HG02840 (cell line): ENCODE measurements around the gene ITGB1BP1.
"Not testable (repeated sequence)": the region's sequence is repeated elsewhere in the genome, so short reads cannot be mapped to it uniquely, and the experiment has no call there.

ENCODE experiments used
- ATAC-seq: cut with Tn5 transposase; IDR thresholded peaks from one replicate; pipeline ENCODE4 v1.9.1; 2021; ENCODE audit warnings: mild to moderate bottlenecking, moderate library complexity, moderate number of reproducible peaks; ENCODE audit not compliant: unreplicated experiment, low FRiP score

The ITGB1BP1 gene

DNA sequence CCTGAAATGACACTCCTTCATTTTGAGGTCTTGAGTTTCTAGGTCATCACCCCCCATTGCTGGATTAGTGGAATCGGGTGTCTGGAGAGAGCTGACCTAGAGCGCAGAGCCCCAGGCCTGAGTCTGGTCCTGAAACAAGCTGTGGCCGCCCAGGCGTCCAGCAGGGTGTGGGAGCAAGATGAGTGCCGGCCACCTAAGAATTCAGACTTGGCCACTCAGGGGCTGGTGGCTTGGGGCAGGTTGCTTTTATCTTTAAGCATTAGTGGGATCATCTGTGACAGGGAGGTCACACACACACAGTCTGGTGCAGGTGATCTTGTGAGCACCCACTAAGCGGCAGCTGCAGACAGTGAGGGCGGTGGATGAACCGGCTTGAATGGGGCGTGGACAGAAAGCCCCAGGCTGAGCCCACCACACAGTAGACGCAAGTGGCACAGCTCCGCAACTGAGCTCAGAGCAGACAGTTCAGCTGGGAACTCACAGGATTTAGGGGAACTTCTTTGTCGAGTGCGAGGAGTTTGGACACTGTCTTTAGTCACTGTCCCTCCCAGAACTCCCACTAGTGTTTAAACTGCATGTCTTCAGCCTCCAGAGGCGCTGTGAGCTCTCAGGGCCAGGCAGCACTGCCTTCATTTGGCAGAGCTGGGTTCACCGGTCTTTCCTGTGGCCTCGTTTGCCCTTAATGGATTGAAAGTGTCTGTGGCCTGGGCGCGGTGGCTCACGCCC is 21.5 kb downstream of the ITGB1BP1 start:
- ATAC-seq, result no peak

DNA sequence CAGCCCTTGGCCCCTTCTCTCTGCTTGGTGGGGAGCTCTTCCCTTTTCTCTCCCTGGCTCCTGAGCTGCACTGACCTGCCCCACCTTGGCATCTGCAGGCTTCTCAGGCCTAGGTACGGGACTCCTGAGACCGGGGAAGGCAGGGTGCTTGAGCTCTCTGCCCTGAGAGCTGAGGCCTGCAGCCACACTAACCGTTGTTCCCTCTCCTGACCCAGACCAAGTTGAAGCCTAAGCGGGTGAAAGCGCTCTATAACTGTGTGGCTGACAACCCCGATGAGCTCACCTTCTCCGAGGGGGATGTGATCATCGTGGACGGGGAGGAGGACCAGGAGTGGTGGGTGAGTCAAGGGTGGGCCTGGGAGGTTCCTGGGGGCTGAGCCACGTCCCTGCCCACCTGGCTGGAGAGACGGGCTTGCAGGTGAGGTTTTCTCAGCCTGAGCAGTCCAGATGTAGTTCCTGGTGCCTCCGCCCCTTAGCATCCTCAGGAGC is 22.2 kb downstream of the ITGB1BP1 start:
- ATAC-seq, result no peak

DNA sequence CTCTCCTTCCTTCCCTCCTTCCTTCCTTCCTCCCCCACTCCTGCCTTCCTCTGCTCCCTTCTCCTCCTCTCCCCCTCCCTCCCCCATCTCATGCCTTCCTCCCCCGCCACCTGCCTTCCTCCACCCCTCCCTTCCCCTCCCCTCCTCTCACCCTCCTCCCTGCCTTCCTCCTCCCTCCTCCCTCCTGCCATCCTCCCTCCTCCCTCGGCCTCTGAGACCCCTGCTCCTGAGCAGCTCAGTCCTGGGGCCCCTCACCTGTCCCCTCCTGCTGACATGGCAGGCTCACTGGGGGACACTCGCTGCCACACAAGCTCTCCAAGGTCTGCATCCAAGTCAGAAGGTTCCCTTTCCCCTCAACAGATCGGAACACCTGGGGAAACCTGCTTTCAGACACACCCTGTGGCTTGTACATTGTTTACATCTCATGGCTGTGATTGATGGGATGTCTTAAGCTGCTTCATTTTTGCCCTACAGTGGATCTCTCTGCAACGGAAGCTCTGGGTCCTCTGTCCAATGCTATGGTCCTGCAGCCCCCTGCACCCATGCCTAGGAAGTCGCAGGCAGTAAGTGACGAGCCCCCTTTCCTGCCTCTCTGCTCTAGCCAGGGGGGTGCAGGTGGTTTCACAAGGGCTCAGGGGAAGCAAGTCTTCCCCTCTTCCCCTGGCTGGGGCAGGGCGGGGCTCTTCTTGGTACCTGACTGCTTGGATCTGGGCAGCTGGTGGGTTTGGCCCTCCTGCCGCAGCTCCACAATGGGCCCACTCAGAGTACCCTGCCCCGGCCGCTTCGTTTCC is 22.9 kb downstream of the ITGB1BP1 start:
- ATAC-seq, result no peak

DNA sequence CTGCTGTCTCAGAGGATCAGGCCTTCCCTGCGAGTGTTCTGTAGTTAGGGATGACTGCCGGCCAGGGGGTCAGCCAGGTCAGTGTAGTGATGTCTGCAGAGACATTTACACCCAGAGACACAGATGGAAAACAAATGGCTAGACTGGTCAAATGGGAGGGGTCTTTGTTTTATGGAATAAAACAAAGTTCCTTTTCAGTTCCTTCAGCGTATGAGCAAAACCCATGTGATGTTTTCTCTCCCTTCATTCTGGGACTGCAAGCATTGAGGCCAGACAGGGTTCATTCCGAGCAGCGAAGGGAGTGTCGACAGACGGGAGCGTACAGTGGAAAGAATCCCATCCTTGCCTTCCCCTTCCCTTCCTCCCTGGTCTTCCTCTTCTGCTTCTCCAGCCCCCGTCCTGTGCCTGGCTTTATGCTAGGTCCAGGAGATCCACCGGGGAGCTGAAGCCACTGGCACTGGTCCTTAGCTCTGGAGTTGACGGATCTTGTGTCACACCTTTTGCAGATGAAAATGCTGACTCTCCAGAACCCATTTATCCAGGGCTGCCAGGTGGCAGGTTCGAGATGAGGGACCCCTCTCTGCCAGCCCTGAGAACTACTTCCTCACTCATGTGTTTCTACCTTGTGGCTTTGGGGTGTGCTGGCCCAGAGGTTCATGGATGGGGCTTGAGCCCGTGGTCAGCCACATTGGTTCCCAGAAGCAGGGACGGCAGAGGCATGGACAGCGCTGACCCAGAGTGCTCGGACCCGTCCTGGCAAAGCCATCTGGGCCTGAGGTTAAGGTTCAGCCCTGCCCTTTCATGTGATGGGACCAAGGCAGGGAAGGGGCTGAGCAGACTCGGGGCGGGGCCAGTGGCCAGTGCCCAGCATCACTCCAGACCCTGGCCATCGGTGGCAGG is 24.2 kb downstream of the ITGB1BP1 start:
- ATAC-seq, result no peak

DNA sequence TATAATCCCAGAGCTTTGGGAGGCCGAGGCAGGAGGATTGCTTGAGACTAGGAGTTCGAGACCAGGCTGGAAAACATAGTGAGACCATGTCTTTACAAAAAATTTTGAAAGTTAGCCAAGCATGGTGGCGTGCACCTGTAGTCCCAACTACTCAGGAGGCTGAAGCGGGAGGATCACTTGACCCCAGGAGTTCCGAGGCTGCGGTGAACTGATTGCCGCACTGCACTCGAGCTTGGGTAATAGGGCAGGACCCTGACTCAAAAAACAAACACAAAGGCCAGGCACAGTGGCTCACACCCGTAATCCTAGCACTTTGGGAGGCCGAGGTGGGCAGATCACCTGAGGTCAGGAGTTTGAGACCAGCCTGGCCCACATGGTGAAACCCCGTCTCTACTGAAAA is 25.1 kb downstream of the ITGB1BP1 start:
- ATAC-seq, result not testable (repeated sequence)

DNA sequence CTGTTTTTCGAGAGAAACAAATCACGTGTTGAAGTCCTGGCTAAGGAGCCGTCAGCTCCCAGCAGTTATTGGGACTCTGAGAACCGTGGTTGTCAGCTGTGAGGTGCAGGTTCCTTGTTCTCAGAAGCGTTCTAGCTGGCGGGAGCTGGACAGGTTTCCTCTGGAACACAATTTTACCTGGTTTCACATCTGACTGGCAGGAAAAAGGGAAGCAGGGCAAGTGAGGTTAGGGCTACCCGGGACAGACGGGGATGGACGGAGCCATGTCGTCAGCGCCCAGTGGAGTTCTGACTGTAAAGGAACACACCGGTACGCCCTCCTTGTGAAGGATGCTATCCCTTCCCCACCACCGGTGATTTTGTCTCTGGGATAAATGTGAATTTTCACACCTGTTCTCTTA is 26.1 kb downstream of the ITGB1BP1 start:
- no peak for ATAC-seq

DNA sequence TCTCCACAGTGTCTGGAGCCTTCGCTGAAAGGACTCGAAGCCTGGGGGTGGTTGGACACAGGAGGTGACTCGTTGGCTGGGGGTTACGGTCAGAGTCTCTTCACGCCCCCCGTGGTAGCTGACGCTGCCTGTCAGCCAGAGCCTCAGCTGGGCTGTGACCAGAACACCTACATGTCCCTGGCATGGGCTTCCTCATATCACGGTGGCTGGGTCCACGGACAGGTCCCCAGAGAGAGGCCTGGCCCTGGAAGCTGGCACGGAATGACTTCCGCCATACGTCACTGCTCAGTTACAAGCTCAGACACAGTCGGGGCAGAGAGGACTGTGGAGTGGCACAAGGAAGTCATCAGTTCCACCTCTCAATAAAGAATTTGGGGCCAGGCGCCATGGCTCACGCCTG is 28.5 kb downstream of the ITGB1BP1 start:
- ATAC-seq, result no peak

DNA sequence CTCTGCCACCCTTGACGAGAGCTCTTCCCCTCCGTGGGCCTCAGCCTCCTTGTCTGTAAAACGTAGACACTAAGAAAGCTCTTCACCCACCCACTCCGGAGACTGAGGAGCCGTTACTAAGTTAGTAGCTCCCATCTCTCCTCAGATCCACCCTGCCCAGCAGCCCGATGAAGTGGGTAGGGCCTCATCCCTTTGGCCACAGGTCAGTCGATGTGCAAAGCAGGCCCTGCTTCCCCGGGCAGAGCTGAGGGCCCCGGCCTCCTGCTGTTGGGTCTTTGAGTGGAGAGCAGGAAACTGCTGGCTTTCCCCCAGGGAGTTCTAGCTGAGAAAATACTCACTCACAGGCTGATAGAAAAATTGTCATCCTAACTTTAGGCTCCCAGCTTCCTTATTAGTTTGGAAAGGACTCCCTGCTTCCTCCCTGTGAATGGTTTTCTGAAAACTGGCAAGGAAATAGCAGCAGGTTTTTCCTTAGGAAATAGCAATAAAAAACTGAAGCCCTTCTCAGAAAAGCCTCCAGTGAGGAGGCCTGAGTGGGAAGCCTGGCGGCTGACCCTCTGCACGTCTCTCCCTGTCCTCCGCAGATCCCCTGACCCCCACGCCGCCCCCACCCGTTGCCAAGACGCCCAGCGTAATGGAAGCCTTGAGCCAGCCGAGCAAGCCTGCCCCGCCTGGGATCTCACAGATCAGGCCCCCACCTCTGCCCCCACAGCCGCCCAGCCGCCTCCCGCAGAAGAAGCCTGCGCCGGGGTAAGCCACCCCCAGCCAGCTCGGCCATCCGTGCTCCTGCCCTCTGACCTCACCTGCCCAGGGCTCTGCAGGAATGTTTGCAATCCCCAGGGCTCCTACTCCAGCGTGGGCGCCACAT is 30.2 kb downstream of the ITGB1BP1 start:
- no peak for ATAC-seq

DNA sequence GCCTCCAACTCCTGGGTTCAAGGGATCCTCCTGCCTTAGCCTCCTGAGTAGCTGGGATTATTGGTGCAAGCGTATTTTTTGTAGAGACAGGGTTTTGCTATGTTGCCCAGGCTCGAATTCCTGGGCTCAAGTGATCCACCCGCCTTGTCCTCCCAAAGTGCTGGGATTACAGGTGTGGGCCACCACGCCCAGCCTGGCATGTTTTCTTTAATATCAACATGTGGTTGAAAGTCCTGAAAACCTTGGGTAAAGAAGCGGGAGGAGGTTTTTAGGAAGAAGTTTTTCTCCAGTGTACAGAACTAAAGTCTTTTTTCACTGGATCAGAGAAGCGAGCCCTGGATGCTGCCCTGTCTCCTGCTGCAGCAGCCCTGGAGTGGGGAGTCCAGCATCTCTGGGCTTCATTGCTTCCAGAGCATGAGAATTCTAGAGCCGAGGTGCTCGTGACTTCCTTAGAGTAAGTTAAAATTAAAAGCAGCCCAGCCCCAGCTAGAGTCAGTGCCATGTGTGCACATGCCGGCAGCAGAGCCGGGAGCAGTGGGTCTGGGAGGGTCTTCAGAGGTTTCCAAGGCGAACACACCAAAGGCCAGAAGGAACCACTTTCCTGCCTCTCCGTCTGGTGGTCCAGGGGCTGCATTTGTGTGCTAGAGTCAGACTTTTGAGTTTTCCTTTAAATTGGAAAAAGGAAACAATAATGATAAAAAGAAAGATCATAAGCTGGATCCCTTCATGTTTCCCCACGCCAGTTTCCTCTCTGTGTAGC is 31.2 kb downstream of the ITGB1BP1 start:
- no peak for ATAC-seq

DNA sequence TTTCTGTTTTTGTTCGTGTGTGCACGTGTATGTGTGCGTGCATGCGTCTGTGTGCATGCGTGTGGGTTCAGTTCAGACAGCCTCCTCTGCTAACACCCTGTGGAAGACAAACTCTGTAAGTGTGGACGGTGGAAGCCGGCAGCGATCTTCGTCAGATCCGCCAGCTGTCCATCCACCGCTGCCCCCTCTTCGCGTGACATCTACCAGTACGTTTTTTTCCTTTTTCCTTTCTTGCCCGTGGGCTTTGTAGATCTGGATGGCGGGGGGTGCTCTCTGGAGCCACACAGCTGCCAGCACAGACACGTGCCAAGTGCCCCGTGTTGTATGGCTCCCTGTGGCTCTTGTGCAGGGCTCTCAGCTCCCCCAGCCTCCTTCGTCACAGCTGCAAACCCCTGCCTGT is 32.3 kb downstream of the ITGB1BP1 start:
- ATAC-seq, result no peak

DNA sequence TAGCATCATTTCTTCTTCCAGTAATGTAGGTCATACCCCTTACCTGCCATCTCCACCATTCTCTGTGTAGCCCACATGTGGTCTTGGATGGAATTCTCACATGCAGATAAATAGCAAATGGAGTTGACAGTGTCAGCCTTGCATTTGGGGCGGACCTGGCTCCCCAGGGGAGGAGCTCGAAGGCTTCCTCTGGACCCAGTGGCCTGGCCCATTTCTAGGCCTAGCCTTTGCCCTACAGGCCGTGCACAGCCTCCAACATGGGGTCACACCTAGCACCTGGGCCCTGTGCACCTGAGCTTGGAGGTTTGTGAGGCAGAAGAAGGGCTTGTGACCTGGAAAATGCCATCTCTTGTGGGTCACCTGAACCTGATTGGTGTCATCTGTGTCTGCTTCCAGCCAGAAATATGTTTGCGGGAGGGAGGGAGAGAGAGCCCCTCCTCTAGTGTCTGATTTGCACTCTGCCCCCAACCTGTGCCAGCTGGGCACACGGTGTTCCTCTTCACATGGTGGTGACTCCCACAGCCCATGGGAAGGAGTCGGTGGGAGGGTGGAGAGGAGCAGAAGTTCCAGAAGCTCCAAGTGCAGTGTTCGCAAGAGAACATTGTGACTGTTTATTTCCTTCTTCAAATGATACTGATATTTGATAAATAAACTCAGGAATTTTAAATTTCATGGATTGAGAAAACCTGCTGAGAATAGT is 33.0 kb downstream of the ITGB1BP1 start:
- no peak for ATAC-seq

DNA sequence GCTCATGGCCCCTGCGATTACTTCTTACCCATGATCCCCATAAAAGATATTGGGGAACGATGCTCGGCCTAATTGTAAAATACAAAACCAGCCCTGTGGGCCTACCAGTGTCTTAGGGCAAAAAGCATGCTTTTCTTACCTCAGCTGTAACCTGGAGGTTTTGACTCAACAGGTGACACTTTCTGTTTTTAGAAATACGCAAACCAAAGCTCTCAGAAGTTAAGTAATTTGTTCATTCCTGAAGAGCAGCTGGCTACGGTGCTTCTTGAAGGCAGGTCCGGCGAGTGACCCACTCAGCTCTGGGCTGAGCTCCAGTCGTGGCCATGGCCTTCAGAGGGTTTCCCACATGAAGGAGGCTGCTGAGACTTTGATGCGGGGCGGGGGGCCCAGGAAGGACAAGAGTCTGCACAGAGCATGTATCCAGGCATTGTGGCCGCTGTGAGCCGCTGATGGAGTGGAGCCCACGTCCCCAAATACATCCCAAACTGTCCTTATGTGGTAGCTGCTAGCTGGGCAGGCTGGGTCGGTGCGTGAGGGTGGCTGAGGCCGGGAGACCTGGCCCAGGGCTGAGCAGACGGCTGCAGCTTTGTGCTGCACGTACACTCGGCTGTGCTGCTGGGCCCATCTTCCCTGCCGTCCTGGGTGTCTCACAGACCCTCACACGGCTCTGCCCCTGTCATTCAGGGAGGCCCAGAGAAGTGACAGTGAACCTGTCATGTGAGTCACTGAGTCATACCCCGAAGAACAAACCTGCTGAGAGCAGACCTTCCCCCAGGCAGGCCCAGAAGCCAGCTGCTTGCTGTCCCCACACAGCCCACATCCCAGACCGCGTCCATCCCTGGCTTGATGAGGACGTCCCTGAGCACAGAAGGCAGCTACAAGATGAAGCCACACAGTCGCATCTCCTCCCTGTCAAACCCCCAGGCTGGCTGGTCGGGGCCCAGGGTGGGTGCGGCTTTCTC is 34.1 kb downstream of the ITGB1BP1 start:
- no peak for ATAC-seq

DNA sequence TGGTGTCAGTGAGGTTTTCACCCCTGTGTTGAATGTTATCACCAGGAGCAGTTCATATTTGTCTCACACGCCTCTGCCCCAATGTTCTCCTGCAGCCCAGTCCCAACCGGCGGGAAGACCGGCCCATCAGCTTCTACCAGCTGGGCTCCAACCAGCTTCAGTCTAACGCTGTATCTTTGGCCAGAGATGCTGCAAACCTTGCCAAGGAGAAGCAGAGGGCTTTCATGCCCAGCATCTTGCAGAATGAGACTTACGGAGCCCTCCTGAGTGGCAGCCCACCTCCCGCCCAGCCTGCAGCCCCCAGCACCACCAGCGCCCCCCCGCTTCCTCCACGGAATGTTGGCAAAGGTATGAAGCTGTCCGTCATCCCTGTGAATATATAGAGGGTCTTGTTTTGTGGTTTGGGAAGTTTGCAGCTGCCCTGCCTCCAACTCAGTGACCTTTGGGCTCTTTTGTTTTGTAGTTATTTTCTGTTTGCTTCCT is 35.1 kb downstream of the ITGB1BP1 start:
- ATAC-seq, result no peak

DNA sequence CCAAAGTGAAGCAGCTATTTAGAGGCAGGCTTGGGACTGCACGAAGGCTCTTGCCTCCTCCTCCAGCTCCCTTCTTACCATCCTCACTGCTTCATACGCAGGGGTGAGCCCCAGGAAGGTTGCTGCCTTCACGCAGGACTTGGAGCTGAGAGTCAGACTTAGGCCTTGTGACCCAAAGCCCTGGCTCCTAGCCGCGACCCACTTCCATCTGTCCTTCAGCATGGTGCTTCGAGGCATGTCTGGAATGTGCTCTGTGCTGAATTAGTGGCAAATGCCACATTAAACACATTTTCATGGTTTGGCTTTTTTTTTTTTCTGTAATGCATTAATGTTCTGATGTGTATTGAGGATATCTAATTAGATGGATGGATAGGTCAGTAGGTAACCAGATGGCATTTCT is 37.5 kb downstream of the ITGB1BP1 start:
- ATAC-seq, result no peak

DNA sequence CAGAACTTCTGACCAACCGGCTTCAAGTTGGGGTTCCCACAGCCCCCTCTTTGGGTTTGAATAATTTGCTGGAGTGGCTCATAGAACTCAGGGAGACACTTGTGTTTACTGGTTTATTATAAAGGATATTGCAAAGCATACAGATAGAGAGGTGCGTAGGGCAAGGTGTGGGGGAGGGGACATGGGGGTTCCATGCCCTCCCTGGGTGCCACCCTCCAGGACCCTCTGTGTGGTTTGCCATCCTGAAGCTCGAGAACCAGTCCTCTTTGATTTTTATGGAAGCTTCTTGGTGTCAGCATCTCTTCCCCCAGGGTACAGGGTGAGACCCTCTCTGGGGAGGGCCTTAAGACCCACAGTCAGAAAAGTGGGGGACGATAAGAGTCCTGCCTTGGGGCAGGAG is 38.8 kb downstream of the ITGB1BP1 start:
- ATAC-seq, result no peak

DNA sequence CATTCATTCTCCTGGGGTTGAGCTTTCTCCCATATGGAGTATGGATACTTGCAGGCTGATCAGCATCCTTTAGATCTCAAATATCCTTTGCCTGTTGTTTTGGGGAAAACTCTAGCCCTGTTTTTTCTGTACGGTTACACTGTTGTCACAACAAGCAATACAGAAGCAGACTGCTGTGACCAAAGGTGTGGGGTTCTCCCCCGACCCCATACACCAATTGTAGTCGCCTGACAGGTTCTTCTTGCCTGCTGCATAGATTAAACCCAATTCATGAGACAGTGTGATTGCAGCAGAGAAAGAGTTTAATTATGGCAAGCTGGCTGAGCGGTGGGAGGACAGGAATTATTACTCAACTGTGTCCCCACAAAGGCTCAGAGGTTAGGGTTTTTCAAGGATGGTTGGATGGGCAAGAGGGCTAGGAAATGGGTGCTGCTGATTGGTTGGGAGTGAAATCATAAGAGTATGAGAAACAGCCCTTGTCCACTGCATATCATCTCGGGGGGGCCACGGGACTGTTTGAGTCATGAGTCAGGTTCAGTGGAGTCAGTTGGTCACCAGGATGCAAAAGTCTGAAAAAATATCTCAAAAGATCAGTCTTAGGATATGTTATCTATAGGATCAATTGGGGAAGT is 40.6 kb downstream of the ITGB1BP1 start:
- no peak for ATAC-seq
